ENCODE results near the gene NFKBIA. TPM values are rescaled to one million over a fixed set of nuclear protein-coding genes. Genes with fewer than 3 reads are reported as not detected.
"Not testable (repeated sequence)": the region's sequence is repeated elsewhere in the genome, so short reads cannot be mapped to it uniquely, and the experiment has no call there.

NFKBIA gene
- total RNA-seq, 2 donors from 2014 or later = 1,092 to 1,804 TPM

- H3K27me3 Mint-ChIP-seq = no peaks in the 10 kb centered on the region
- ATAC-seq (peak; percentile 95 to 97), DNase-seq (ENCODE audit: low spot score) (peak; percentile 89)
- no peaks in the 10 kb centered on the region for H3K9me3 Mint-ChIP-seq
- H3K27ac Mint-ChIP-seq = peak overlapping the region; percentile 96 to 100
- peak overlapping the region; percentile 87 for H3K4me3 Mint-ChIP-seq
- H3K4me1 Mint-ChIP-seq (ENCODE audit: low read depth in 2 of 2) = peaks cover 30 to 32% of the 10 kb centered on the region in 2 donors
- no peaks in the 10 kb centered on the region for H3K36me3 Mint-ChIP-seq
These were observed 39.2 kb downstream of the NFKBIA start for GRCh38 chr14:35365130-35366055.

DNA sequence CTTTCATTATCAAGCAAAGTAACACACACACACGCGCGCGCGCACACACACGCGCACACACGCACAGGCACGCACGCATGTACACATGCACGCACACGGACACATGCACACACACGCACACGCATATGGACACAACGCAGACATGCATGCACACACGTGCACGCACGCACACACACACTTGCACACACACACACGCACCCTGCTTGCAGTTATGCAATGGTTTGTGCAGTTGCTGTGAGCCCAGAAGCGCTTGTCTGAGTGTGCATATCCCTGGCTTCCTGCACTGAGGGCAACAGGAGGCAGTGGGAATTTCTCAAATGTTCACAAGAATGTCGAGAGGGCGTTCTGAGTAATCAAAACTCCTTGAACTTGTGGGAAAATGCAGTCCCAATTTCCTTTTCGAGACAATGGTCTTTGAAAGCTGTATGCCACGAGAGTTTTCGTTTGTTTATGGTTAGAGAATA lies 41.6 kb downstream of the NFKBIA start:
- H3K27me3 Mint-ChIP-seq = no peaks in the 10 kb centered on the region

GRCh38 chr14:35362450-35362849 lies 42.1 kb downstream of the NFKBIA start:
- no peaks in the 10 kb centered on the region for H3K36me3 Mint-ChIP-seq
- no peaks in the 10 kb centered on the region for H3K9me3 Mint-ChIP-seq
- ATAC-seq (no peak), DNase-seq (ENCODE audit: low spot score) (no peak)
- peaks cover 20% of the 10 kb centered on the region in 2 donors for H3K4me1 Mint-ChIP-seq (ENCODE audit: low read depth in 2 of 2)
- no peak overlapping the region for H3K27ac Mint-ChIP-seq
- no peak overlapping the region for H3K4me3 Mint-ChIP-seq
- no peaks in the 10 kb centered on the region for H3K27me3 Mint-ChIP-seq

More for the DNA sequence above, 41.6 kb downstream of the NFKBIA start:
- no peak overlapping the region for H3K4me3 Mint-ChIP-seq
- ATAC-seq = no peak
- H3K27ac Mint-ChIP-seq = no peak overlapping the region
- no peaks in the 10 kb centered on the region for H3K9me3 Mint-ChIP-seq
- DNase-seq (ENCODE audit: low spot score) = no peak
- H3K4me1 Mint-ChIP-seq (ENCODE audit: low read depth in 2 of 2) = peaks cover 22 to 24% of the 10 kb centered on the region in 2 donors
- no peaks in the 10 kb centered on the region for H3K36me3 Mint-ChIP-seq

GRCh38 chr14:35361141-35361480 lies 43.4 kb downstream of the NFKBIA start:
- Mint-ChIP-seq H3K4me1 (ENCODE audit: low read depth in 2 of 2) (peaks cover 12 to 14% of the 10 kb centered on the region in 2 donors), H3K27ac (no peak overlapping the region), H3K36me3 (no peaks in the 10 kb centered on the region), H3K9me3 (no peaks in the 10 kb centered on the region), H3K27me3 (no peaks in the 10 kb centered on the region), H3K4me3 (no peak overlapping the region)
- DNase-seq (ENCODE audit: low spot score) (no peak), ATAC-seq (no peak)

DNA sequence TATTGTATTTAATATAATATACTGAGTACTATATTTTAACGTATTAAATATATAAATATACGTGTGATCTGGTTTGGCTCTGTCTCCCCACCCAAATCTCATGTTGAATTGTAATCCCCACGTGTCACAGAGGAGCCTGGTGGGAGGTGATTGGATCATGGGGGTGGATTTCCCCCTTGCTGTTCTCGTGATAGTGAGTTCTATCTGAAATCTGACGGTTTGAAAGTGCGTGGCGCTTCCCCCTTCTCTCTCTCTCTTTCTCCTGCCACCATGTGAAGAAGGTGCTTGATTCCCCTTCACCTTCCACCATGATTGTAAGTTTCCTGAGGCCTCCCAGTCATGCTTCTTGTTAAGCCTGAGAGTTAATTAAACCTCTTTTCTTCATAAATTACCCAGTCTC lies 44.9 kb downstream of the NFKBIA start:
- DNase-seq (ENCODE audit: low spot score); H3K27me3 Mint-ChIP-seq; H3K27ac Mint-ChIP-seq; H3K4me3 Mint-ChIP-seq; H3K9me3 Mint-ChIP-seq; ATAC-seq; H3K36me3 Mint-ChIP-seq; H3K4me1 Mint-ChIP-seq (ENCODE audit: low read depth in 2 of 2): not testable (repeated sequence)

DNA sequence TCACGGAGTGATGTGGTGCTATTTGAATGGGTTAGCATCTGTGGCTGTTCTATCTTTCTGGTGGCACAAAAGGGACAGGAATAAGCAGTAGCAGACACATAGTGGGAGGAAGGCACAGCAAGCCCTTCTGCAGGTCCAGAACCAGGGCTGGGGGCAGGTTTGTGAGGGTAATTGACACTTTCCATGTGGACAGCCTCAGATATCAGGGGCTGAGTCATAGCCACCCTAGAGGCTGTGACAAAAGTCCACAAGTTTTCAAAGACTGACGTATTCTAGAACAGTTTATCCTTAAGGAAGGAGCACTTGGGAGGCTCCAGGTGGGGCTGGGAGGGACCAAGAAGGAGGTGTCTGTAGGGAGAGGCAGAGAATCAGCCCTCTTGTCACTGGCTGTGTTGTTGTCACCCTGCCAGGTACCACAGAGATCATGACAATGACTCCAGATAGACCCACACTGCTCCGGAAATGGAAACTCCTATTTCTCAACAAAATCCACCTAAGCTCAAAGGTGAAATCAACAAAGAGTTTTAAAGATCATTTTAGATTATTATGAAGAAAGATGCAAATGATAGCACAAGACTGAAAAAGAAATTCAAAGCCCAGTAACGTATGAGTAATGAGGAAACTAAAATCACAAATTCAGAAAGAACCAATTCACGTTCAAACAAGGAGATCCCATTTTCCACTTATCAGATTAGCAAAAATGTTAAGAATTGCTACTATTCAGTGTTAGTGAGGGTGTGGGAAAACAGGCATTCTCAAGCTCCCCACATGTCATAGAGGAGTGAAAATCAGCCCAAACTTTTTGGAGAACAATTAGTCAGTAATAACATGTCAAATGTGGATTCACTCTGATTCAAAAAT lies 48.3 kb downstream of the NFKBIA start:
- H3K27ac Mint-ChIP-seq = peak overlapping the region in 1 of 2 donors; percentile 82

GRCh38 chr14:35355235-35355634 lies 49.3 kb downstream of the NFKBIA start:
- peaks cover 20 to 23% of the 10 kb centered on the region in 2 donors for H3K4me1 Mint-ChIP-seq (ENCODE audit: low read depth in 2 of 2)
- H3K27ac Mint-ChIP-seq; H3K36me3 Mint-ChIP-seq; H3K9me3 Mint-ChIP-seq; DNase-seq (ENCODE audit: low spot score); ATAC-seq; H3K4me3 Mint-ChIP-seq; H3K27me3 Mint-ChIP-seq: not testable (repeated sequence)

More for the DNA sequence above, 48.3 kb downstream of the NFKBIA start:
- DNase-seq (ENCODE audit: low spot score) (no peak), ATAC-seq (peak; percentile 59 to 64)
- H3K27me3 Mint-ChIP-seq = no peaks in the 10 kb centered on the region
- no peaks in the 10 kb centered on the region for H3K9me3 Mint-ChIP-seq
- peaks cover 20 to 23% of the 10 kb centered on the region in 2 donors for H3K4me1 Mint-ChIP-seq (ENCODE audit: low read depth in 2 of 2)
- no peak overlapping the region for H3K4me3 Mint-ChIP-seq
- no peaks in the 10 kb centered on the region for H3K36me3 Mint-ChIP-seq

GRCh38 chr14:35353409-35354172 lies 51.0 kb downstream of the NFKBIA start:
- H3K27ac Mint-ChIP-seq = peak overlapping the region in 1 of 2 donors; percentile 7
- no peak overlapping the region for H3K4me3 Mint-ChIP-seq
- no peak for ATAC-seq

DNA sequence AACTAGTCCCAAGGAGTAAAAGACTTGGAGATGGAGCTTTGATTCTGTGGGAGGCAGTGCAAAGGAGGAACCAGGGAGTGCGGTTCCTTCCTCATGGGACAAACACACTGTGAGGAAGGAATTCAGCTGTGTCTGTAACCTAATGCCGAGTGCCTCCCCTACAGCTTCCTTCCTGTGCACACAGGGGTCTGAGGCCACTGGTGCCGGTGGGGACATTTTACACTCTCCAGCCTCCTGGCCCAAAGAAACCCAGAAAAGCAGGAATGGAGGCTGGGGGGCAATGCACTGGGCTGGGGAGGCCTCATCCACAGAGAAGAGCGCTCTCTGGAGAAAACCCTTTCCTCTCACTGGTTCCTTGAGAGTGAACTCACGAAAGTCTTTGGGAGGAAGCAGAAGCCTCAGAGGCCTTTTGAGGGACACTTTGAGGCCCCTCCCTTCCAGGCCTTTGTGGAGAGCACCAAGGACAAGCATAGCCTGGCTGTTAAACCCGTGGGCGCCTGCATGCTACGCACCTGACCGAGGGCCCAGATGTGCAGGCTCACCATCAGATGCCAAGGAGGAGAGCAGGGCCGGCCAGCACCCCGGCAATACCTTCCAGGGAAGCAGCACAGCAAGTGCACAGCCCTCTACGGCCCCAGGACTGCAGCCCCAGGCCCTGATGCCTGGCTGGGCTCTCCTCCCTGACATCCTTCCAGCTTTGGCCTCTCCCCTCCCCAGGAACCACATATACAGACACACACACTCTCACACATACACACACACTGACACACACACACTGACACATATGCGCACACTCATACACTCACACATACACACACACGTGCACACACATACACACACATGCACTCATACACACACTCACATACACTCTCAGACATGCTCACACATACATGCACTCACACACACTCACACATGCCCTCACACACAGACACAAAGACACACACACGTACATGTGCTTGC lies 52.0 kb downstream of the NFKBIA start:
- Mint-ChIP-seq H3K27ac (peak overlapping the region in 1 of 2 donors; percentile 9), H3K4me3 (no peak overlapping the region), H3K9me3 (no peaks in the 10 kb centered on the region), H3K27me3 (no peaks in the 10 kb centered on the region), H3K4me1 (ENCODE audit: low read depth in 2 of 2) (peaks cover 20 to 23% of the 10 kb centered on the region in 2 donors), H3K36me3 (no peaks in the 10 kb centered on the region)
- ATAC-seq = peak in 1 of 2 donors; percentile 48
- DNase-seq (ENCODE audit: low spot score) = no peak

More at GRCh38 chr14:35353409-35354172, 51.0 kb downstream of the NFKBIA start:
- Mint-ChIP-seq H3K36me3 (no peaks in the 10 kb centered on the region), H3K27me3 (no peaks in the 10 kb centered on the region), H3K4me1 (ENCODE audit: low read depth in 2 of 2) (peaks cover 20 to 23% of the 10 kb centered on the region in 2 donors), H3K9me3 (no peaks in the 10 kb centered on the region)
- no peak for DNase-seq (ENCODE audit: low spot score)

DNA sequence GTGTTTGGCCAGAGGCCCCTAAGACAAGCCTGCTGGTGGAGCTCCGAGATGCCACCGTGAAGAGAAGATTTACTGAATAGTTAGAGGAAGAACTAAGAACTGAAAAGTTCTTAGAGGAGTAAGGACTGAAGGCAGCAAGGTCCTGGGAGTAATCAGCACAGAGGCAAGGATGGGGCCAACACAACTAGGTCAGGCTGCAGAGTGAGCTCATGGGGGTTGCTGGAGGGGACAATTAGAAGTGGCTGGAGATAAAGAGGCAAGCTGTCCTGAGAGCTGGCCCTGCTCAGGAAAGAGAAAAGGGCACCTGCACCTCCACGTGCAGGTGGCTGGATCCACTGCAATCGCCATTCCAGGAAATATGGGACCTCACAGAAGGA lies 52.7 kb downstream of the NFKBIA start:
- Mint-ChIP-seq H3K27ac (peak overlapping the region in 1 of 2 donors; percentile 9), H3K4me1 (ENCODE audit: low read depth in 2 of 2) (peaks cover 21 to 23% of the 10 kb centered on the region in 2 donors), H3K36me3 (no peaks in the 10 kb centered on the region), H3K27me3 (no peaks in the 10 kb centered on the region), H3K4me3 (no peak overlapping the region), H3K9me3 (no peaks in the 10 kb centered on the region)
- DNase-seq (ENCODE audit: low spot score) (no peak), ATAC-seq (no peak)

All from natural killer cell treated with Interleukin-12 subunit alpha and Interleukin-12 subunit beta and Interleukin-15 and Interleukin-18, amount 100 ng/mL, for 72 hours (primary cell).